Nucleus accumbens (tissue), 56 donors: Measurements from ENCODE around the gene OSGEP.

Source experiments
- DNase-seq, 56 donors: peaks; one replicate each; lab custom pipeline; 2025; lab: John Stamatoyannopoulos, UW

The OSGEP gene

DNA sequence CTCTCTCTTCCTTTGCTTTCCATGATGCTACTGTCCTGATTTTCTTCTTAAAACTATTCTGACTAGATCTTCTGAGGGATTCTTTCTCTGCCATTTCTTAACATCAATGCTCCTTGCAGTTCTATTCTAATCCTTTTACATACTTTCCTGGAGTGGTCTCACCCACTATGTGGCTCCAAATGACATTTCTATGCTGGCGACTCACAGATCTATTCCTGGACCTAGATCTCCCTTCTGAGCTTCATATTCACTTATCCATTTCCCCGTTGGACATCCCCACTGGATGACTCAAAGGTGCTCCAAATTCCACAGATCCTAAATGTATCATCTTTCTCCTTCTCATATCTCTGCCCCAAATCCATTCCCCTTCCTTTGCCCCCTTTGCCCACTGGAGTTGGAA, 45.4 kb downstream of the OSGEP start:
- no peak for DNase-seq

DNA sequence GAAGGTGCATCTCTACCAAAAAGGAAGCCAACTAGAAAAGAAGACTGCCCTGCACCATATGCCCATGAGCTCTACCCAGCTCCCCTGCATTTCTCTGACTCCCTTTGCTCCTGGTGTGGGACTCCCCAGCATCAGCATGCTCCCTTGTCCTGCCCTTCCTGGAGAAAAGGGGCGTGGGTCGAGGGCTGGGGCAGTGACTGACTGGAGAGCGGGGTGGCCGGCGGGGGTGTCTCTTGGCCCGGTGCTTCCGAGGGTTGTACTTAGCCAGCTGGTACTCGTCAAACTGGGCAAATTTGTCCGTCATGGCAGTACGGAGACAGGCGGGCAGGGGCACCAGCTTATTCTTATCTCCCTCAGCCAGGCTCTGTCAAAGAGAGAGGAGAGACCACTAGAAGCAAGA, 51.1 kb downstream of the OSGEP start:
- no peak for DNase-seq

DNA sequence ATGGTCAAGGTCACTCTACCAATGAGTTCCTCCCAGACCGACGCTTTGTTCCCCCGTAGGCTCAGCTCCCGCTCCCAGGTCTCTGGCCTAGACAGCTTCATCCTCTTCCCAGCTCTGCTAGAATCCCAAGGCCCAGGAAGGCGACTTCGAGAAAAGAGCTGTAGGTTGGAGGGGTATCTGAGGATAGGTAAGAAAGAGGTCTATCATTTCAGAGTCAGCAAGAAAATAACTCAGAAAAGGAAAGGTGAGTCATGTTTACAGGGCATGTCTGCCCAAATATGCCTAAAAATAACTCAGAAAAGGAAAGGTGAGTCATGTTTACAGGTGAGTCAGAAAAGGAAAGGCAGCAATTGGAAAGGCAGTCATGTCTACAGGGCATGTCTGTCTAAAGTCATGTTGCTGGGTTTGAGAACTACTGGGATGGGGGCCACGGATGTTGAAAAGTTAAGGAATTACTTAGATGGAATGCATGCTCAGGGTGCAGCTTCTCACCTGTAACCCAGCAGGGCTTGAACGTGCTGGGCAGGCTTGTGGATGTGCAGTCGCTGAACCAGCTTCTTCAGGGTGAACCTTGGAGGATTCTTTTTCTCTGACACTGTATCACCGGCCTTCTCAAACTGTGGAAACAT, 53.5 kb downstream of the OSGEP start:
- peak in 3 of 56 donors; percentile 2 to 3 (median 3) for DNase-seq

DNA sequence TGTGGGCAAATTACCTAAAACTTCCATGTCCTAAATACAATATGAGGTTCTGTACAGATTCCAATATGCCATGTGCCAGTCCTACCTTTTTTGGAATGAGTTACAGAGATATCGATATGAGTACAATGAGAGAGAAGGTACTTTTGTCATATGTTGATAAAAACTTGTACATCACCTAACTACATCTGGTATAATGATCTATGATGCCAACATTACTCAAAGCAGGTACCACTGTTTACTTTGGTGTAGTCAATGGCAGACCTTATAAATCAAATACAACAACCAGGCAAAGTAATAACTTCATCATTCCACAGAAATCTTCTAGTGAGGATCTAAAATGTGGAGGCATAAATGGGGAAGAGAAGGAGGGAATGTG, 54.0 kb downstream of the OSGEP start:
- DNase-seq = no peak

DNA sequence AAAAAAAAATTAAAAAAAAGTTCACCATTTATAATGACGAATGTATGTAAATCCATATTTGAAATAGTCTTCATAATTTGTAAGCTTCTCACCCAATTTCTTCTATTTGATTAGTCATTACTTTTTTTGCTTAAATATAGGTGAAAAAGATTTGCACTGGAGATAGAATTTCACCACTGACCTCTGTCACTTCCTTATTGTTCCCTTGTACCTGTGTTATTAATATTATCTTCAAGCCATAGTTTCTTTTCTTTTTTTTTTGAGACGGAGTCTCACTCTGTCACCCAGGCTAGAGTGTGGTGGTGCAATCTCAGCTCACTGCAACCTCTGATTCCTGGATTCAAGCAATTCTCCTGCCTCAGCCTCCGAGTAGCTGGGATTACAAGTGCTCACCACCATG, 57.1 kb downstream of the OSGEP start:
- DNase-seq = no peak
